ENCODE data around the gene RTP5.

DNA sequence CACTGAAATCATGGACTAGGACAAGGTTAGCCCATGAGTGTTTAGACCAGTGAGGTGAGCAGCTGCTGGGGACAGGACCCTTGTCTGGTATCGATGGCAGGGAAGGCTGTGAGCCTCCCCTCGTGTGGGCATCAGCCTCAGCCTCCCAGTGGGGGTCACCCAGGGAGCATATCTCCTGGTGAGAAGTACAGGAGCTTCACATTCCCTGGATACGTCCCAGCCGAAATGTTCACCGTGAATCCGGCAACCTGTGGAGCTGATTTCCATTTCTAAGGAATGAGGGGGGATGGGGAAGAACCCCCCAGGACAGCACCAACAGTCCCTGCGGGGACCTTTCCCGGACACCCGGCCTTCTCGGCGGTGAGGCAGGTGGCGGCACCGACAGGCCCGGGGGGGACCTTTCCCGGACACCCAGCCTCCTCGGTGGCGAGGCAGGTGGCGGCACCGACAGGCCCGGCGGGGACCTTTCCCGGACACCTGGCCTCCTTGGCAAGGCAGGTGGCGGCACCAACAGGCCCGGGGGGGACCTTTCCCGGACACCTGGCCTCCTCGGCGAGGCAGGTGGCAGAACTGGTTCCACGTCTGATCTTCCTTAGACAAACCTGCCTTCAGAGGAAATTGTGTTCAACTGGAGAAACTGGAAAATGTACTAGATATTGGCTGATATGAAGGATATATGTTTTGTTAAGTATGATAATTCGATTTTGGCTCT is 21.2 kb downstream of the RTP5 start:
- TF ChIP-seq, protein P1, sequence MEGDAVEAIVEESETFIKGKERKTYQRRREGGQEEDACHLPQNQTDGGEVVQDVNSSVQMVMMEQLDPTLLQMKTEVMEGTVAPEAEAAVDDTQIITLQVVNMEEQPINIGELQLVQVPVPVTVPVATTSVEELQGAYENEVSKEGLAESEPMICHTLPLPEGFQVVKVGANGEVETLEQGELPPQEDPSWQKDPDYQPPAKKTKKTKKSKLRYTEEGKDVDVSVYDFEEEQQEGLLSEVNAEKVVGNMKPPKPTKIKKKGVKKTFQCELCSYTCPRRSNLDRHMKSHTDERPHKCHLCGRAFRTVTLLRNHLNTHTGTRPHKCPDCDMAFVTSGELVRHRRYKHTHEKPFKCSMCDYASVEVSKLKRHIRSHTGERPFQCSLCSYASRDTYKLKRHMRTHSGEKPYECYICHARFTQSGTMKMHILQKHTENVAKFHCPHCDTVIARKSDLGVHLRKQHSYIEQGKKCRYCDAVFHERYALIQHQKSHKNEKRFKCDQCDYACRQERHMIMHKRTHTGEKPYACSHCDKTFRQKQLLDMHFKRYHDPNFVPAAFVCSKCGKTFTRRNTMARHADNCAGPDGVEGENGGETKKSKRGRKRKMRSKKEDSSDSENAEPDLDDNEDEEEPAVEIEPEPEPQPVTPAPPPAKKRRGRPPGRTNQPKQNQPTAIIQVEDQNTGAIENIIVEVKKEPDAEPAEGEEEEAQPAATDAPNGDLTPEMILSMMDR (IDR thresholded peaks at IDR 0.05; ENCODE audit: low read depth, low read length, poor library complexity, severe bottlenecking) = no peak
- TF ChIP-seq EZH2phosphoT487 (IDR thresholded peaks at IDR 0.05; ENCODE audit: borderline replicate concordance, low read length) = no peak
